ENCODE data around the gene FAM107B.

- TF ChIP-seq EP300 (IDR thresholded peaks at IDR 0.05) (no peak), POLR2A (IDR thresholded peaks at IDR 0.05) (no peak), POLR2AphosphoS5 (IDR thresholded peaks at IDR 0.05) (no peak)
- TF ChIP-seq, protein P1, sequence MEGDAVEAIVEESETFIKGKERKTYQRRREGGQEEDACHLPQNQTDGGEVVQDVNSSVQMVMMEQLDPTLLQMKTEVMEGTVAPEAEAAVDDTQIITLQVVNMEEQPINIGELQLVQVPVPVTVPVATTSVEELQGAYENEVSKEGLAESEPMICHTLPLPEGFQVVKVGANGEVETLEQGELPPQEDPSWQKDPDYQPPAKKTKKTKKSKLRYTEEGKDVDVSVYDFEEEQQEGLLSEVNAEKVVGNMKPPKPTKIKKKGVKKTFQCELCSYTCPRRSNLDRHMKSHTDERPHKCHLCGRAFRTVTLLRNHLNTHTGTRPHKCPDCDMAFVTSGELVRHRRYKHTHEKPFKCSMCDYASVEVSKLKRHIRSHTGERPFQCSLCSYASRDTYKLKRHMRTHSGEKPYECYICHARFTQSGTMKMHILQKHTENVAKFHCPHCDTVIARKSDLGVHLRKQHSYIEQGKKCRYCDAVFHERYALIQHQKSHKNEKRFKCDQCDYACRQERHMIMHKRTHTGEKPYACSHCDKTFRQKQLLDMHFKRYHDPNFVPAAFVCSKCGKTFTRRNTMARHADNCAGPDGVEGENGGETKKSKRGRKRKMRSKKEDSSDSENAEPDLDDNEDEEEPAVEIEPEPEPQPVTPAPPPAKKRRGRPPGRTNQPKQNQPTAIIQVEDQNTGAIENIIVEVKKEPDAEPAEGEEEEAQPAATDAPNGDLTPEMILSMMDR (IDR thresholded peaks at IDR 0.05): no peak
Observed at GRCh38 chr10:14688606-14689005, 86.1 kb downstream of the FAM107B start.

All from gastroesophageal sphincter (tissue), 3 donors.